Karpas-422 (cell line): Measurements from ENCODE around the gene QPCTL. TPM values are rescaled to one million over a fixed set of nuclear protein-coding genes. Genes with fewer than 3 reads are reported as not detected.
"Not testable (repeated sequence)": the region's sequence is repeated elsewhere in the genome, so short reads cannot be mapped to it uniquely, and the experiment has no call there.

Experiments
- DNase-seq: peaks from one replicate; pipeline ENCODE4 v3.0.0-alpha.2; 2015
- H2AFZ ChIP-seq: fragments of 200-600 bp; sonication (generic); 2 replicates; pipeline ENCODE4 v1.6.1; 2014; ENCODE audit warnings: antibody characterized with exemption, low read length, mixed read lengths
- H3K27ac ChIP-seq: fragments of 200-600 bp; sonication (generic); 2 replicates; pipeline ENCODE4 v1.5.1; 2014; ENCODE audit warnings: mild to moderate bottlenecking, low read length, moderate library complexity
- H3K27me3 ChIP-seq: fragments of 200-600 bp; sonication (generic); 2 replicates; pipeline ENCODE4 v1.6.1; 2014; ENCODE audit warnings: low read length, mixed read lengths
- H3K36me3 ChIP-seq: fragments of 200-600 bp; sonication (generic); 2 replicates; pipeline ENCODE4 v1.6.1; 2014; ENCODE audit warnings: low read length, mixed read lengths; ENCODE audit not compliant: insufficient read depth
- H3K4me1 ChIP-seq: fragments of 200-600 bp; sonication (generic); 2 replicates; pipeline ENCODE4 v1.6.1; 2014; ENCODE audit warnings: mild to moderate bottlenecking, low read length, mixed read lengths
- H3K4me2 ChIP-seq: fragments of 200-600 bp; sonication (generic); 2 replicates; pipeline ENCODE4 v1.6.1; 2014; ENCODE audit warnings: low read length, low read depth, mild to moderate bottlenecking; ENCODE audit not compliant: poor library complexity, severe bottlenecking
- H3K4me3 ChIP-seq: fragments of 200-600 bp; sonication (generic); 2 replicates; pipeline ENCODE4 v1.5.1; 2014; ENCODE audit warnings: mild to moderate bottlenecking, antibody characterized with exemption, low read length, mixed read lengths
- H3K79me2 ChIP-seq: fragments of 200-600 bp; sonication (generic); 2 replicates; pipeline ENCODE4 v1.6.1; 2014; ENCODE audit warnings: mild to moderate bottlenecking, low read length, mixed read lengths
- H3K9ac ChIP-seq: fragments of 200-600 bp; sonication (generic); 2 replicates; pipeline ENCODE4 v1.6.0; 2014; ENCODE audit warnings: low read length
- H3K9me2 ChIP-seq: fragments of 200-600 bp; sonication (generic), shearing (Covaris generic); replicated peaks from 2 replicates; pipeline ENCODE4 v1.6.0; 2014; ENCODE audit warnings: mild to moderate bottlenecking, low read length, moderate library complexity; ENCODE audit not compliant: insufficient read depth
- H3K9me3 ChIP-seq: fragments of 300-700, 200-600 bp; sonication (generic); 2 replicates; pipeline ENCODE4 v1.6.1; 2014; ENCODE audit warnings: low read length, mixed read lengths
- H4K20me1 ChIP-seq: fragments of 200-600 bp; sonication (generic); 2 replicates; pipeline ENCODE4 v1.6.1; 2014; ENCODE audit warnings: mild to moderate bottlenecking, antibody characterized with exemption, low read length, low read depth; ENCODE audit not compliant: insufficient read depth
- small RNA-seq: library from RNA; depleted of rRNA; stranded (forward); fragments of <200 nt; gene quantifications from one replicate; pipeline ENCODE3, GENCODE V24; 2014
- total RNA-seq: library from RNA; depleted of rRNA; stranded (reverse); fragments of >200 nt; shearing (Covaris generic); gene quantifications from 2 replicates; pipeline ENCODE4 v1.2.3, GENCODE V29; 2014; ENCODE audit warnings: low replicate concordance; rRNA removed

QPCTL gene
- total RNA-seq, 1 experiment from 2014 or later = 21.4 TPM

DNA sequence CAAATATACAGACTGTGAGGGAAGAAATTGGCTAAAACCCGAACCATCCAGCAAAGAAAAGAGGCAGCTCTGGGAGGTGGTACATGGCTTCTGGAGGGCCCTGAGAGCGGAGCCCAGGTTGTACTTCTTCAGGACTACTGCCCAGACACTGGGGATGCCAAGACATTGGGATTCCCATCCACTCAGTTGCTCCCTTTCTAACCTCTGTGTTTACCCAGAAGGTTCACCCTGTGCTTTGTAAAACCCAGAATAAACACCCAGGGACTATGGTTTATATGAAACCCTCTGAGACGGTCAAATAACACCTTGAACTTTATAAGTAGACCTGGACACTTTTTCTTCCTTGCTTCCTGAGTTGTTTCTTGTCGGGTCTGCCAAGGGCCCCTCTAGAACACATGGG, 50.5 kb downstream of the QPCTL start:
- H2AFZ ChIP-seq = no peak overlapping the region
- no peaks in the 10 kb centered on the region for H3K9me3 ChIP-seq
- no peak overlapping the region for H3K4me3 ChIP-seq
- no peak for DNase-seq
- H4K20me1 ChIP-seq = no peaks in the 10 kb centered on the region
- H3K27me3 ChIP-seq = no peaks in the 10 kb centered on the region
- no peak overlapping the region for H3K4me2 ChIP-seq
- H3K4me1 ChIP-seq = peaks cover 6% of the 10 kb centered on the region
- H3K9me2 ChIP-seq = no peaks in the 10 kb centered on the region
- no peaks in the 10 kb centered on the region for H3K79me2 ChIP-seq
- no peak overlapping the region for H3K9ac ChIP-seq
- H3K27ac ChIP-seq = no peak overlapping the region
- no peaks in the 10 kb centered on the region for H3K36me3 ChIP-seq

DNA sequence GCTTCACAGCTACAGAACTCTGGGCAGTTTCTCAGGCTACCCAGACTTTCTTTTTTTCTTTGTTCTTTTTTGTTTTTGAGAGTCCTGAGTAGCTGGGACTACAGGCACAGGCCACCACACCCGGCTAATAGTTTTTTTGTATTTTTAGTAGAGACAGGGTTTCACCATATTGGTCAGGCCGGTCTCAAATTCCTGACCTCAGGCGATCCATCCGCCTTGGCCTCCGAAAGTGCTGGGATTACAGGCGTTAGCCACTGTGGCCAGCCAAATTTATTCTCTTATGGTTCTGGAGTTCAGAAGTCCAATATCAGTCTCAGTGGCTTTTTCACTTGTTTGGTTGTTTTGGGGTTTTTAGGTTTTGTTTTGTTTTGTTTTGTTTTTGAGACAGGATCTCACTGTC, 53.1 kb downstream of the QPCTL start:
- no peak overlapping the region for H3K4me2 ChIP-seq
- no peak overlapping the region for H3K27ac ChIP-seq
- H3K4me3 ChIP-seq = no peak overlapping the region
- no peak overlapping the region for H2AFZ ChIP-seq
- peaks cover 6% of the 10 kb centered on the region for H3K4me1 ChIP-seq
- no peaks in the 10 kb centered on the region for H3K36me3 ChIP-seq
- H3K9me2 ChIP-seq = no peaks in the 10 kb centered on the region
- H3K79me2 ChIP-seq = no peaks in the 10 kb centered on the region
- no peak for DNase-seq
- no peaks in the 10 kb centered on the region for H3K9me3 ChIP-seq
- H3K27me3 ChIP-seq = no peaks in the 10 kb centered on the region
- H4K20me1 ChIP-seq = no peaks in the 10 kb centered on the region
- no peak overlapping the region for H3K9ac ChIP-seq

DNA sequence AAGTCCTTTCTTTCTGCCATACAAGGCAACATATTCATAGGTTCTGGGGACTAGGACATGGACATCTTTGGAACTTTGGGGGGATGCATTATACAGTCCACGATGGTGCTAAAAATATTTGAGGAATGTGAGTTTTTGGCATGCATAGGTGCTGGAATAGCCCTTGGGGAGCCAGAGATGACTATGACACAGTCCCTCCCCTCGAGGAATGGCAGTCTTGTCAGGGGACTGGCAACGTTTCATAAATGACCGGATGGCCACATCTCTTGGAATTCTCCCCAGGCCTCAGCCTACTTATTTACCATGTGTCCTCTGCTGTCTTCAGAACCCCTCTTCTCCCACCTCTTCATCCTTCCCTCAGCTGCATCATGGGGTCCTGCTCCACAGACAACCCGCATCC, 54.4 kb downstream of the QPCTL start:
- H3K9me2 ChIP-seq = no peaks in the 10 kb centered on the region
- H3K79me2 ChIP-seq = no peaks in the 10 kb centered on the region
- H3K9me3 ChIP-seq = no peaks in the 10 kb centered on the region
- no peak overlapping the region for H3K9ac ChIP-seq
- H3K4me1 ChIP-seq = peaks cover 6% of the 10 kb centered on the region
- H3K4me3 ChIP-seq = no peak overlapping the region
- no peaks in the 10 kb centered on the region for H3K27me3 ChIP-seq
- DNase-seq = no peak
- no peak overlapping the region for H2AFZ ChIP-seq
- H3K27ac ChIP-seq = no peak overlapping the region
- no peaks in the 10 kb centered on the region for H4K20me1 ChIP-seq
- no peak overlapping the region for H3K4me2 ChIP-seq
- H3K36me3 ChIP-seq = no peaks in the 10 kb centered on the region

DNA sequence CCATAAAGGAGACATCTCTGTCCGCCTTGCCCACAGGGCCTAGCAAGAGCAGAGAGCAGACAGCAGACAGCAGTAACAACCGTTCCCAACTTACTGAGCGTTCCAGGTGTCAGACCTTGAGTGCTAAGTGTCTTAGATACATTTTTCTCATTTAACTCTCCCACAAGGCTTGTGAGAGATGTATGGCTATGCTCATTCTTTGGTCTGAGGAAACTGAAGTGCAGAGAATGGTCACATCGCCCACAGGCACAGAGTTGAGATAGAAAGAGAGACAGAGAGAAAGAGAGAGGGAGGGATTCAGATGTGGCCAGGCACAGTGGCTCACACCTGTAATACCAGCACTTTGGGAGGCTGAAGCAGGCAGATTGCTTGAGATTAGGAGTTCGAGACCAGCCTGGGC, 55.0 kb downstream of the QPCTL start:
- Histone ChIP-seq H4K20me1 (no peaks in the 10 kb centered on the region), H3K79me2 (no peaks in the 10 kb centered on the region), H3K9ac (no peak overlapping the region), H3K36me3 (no peaks in the 10 kb centered on the region), H3K9me3 (no peaks in the 10 kb centered on the region), H3K4me1 (peaks cover 5% of the 10 kb centered on the region), H3K4me2 (no peak overlapping the region), H3K27ac (no peak overlapping the region), H3K9me2 (no peaks in the 10 kb centered on the region), H2AFZ (no peak overlapping the region), H3K27me3 (no peaks in the 10 kb centered on the region), H3K4me3 (no peak overlapping the region)
- no peak for DNase-seq

DNA sequence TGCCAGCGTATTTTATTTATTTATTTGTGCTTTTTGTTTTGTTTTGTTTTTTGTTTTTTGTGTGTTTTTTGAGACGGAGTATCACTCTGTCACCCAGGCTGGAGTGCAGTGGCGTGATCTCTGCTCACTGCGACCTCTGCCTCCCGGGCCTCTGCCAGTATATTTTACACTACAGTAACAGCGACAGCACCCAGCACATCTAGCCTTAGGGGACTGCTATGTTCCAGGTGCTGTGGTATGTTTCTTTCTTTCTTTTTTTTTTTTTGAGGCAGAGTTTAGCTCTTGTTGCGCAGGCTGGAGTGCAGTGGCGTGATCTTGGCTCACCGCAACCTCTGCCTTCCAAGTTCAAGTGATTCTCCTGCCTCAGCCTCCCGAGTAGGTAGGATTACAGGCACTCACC, 59.0 kb downstream of the QPCTL start:
- H3K9me2 ChIP-seq, H2AFZ ChIP-seq, H3K9me3 ChIP-seq, H3K4me1 ChIP-seq, H3K79me2 ChIP-seq, H3K27me3 ChIP-seq, DNase-seq, H3K36me3 ChIP-seq, H3K4me2 ChIP-seq, H4K20me1 ChIP-seq, H3K9ac ChIP-seq, H3K4me3 ChIP-seq, H3K27ac ChIP-seq: not testable (repeated sequence)

DNA sequence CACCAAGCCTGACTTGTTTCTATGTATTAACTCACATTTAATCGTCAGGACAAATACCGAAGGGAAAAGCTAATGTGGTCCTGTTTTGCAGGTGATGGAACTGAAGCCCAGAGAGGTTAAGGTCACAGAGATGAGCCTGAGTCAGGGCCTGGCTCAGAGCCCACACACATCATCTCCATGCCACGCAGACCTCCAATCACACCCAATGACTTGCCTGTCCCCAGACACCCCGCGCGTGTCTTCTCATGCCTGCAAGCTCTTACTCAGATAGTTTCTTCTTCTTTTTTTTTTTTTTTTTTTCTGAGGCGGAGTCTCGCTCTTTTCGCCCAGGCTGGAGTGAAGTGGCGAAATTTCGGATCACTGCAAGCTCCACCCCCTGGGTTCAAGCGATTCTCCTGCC, 60.2 kb downstream of the QPCTL start:
- Histone ChIP-seq H3K79me2 (no peaks in the 10 kb centered on the region), H4K20me1 (no peaks in the 10 kb centered on the region), H3K9me2 (no peaks in the 10 kb centered on the region), H3K4me1 (peaks cover 4% of the 10 kb centered on the region; the same call in 1 of the 2 replicates), H3K4me2 (no peak overlapping the region), H3K4me3 (no peak overlapping the region), H3K9ac (no peak overlapping the region), H2AFZ (no peak overlapping the region), H3K27ac (no peak overlapping the region), H3K9me3 (no peaks in the 10 kb centered on the region), H3K27me3 (no peaks in the 10 kb centered on the region), H3K36me3 (no peaks in the 10 kb centered on the region)
- DNase-seq = no peak

DNA sequence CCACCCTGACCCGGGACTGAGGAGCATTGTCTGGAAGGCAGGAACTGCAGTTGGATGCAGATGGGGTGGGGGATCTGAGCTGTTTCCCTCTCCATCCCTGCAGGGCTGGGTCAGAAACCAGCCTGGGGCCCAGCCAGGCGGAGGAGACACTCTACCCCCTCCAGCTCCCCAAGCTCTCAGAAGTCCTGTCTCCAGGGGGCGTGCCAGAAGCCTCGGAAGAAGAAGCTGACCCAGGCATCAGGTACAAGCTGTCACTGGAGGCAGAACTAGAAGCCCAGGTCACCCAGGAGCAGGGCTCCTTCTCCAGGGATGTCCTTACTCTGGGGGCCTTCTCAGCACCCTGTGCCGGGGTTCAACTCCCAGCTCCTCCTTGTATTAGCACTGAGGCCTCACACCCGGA, 61.1 kb downstream of the QPCTL start:
- H2AFZ ChIP-seq = no peak overlapping the region
- H3K27me3 ChIP-seq = no peaks in the 10 kb centered on the region
- H3K36me3 ChIP-seq = no peaks in the 10 kb centered on the region
- H3K9me2 ChIP-seq = no peaks in the 10 kb centered on the region
- H3K79me2 ChIP-seq = no peaks in the 10 kb centered on the region
- H3K27ac ChIP-seq = no peak overlapping the region
- H3K9ac ChIP-seq = no peak overlapping the region
- H3K4me1 ChIP-seq = peaks cover 4% of the 10 kb centered on the region; the same call in 1 of the 2 replicates
- DNase-seq = peak; percentile 78
- no peaks in the 10 kb centered on the region for H3K9me3 ChIP-seq
- no peak overlapping the region for H3K4me2 ChIP-seq
- H4K20me1 ChIP-seq = no peaks in the 10 kb centered on the region
- no peak overlapping the region for H3K4me3 ChIP-seq

Small RNAs within 50 kb of the gene (small RNA-seq; reads per million reads assigned to genes)
- gene MIR642A = 0.12 reads per million
- 0.24 reads per million for gene RN7SL836P

Other genes with a start within 250 kb of the QPCTL start
- 2.5 and 4.0 TPM in 2 replicates for gene FOSB, start 224.7 kb upstream of the QPCTL start, total RNA-seq
- gene RTN2, start 195.6 kb upstream of the QPCTL start, total RNA-seq = 3.1 and 4.6 TPM in 2 replicates
- 0.71 and 8.0 TPM in 2 replicates for gene PPM1N, start 194.2 kb upstream of the QPCTL start, total RNA-seq
- gene VASP, start 185.2 kb upstream of the QPCTL start, total RNA-seq = 77.9 and 97.9 TPM in 2 replicates
- gene OPA3, start 107.9 kb upstream of the QPCTL start, total RNA-seq = 4.7 and 4.8 TPM in 2 replicates
- 0.26 and 0.83 TPM in 2 replicates for gene GPR4, start 90.5 kb upstream of the QPCTL start, total RNA-seq
- 40.3 and 86.4 TPM in 2 replicates for gene EML2, start 53.3 kb upstream of the QPCTL start, total RNA-seq
- 3.9 and 6.1 TPM in 2 replicates for gene GIPR, start 24.4 kb upstream of the QPCTL start, total RNA-seq
- gene SNRPD2, start 713 bp upstream of the QPCTL start, total RNA-seq = 540 and 645 TPM in 2 replicates
- 16.8 and 25.6 TPM in 2 replicates for gene FBXO46, start 38.2 kb downstream of the QPCTL start, total RNA-seq
- gene MEIOSIN, start 40.8 kb downstream of the QPCTL start, total RNA-seq = not detected in 2 replicates
- gene SIX5, start 76.6 kb downstream of the QPCTL start, total RNA-seq = 2.6 and 4.0 TPM in 2 replicates
- 11.5 and 33.7 TPM in 2 replicates for gene DMPK, start 89.8 kb downstream of the QPCTL start, total RNA-seq
- 37.8 and 61.3 TPM in 2 replicates for gene DMWD, start 100.2 kb downstream of the QPCTL start, total RNA-seq
- gene RSPH6A, start 122.6 kb downstream of the QPCTL start, total RNA-seq = 0.25 TPM in 1 of 2 replicates, not detected in the other
- 28.3 and 75.2 TPM in 2 replicates for gene SYMPK, start 170.5 kb downstream of the QPCTL start, total RNA-seq
- gene FOXA3, start 171.7 kb downstream of the QPCTL start, total RNA-seq = 0.69 TPM in 1 of 2 replicates, not detected in the other
- gene IRF2BP1, start 193.5 kb downstream of the QPCTL start, total RNA-seq = 21.1 and 65.1 TPM in 2 replicates
- gene MYPOP, start 209.9 kb downstream of the QPCTL start, total RNA-seq = 5.3 and 6.8 TPM in 2 replicates
- not detected in 2 replicates for gene NANOS2, start 222.1 kb downstream of the QPCTL start, total RNA-seq